K562 (cell line): Measurements from ENCODE around the gene SPDYE1. TPM values are rescaled to one million over a fixed set of nuclear protein-coding genes. Genes with fewer than 3 reads are reported as not detected.
A peak's percentile ranks its signal among the peaks of the same experiment; 100 is the strongest.

ENCODE experiments used
- ATAC-seq: fragments of 200-7000 bp; cut with Tn5 transposase; 3 replicates; pipeline ENCODE4 v1.9.1; 2020; ENCODE audit warnings: moderate library complexity
- BruUV-seq: library from RNA; stranded (reverse); fragments of 400-500 nt; replicated peaks from 2 replicates; lab custom pipeline; 2021; lab: Mats Ljungman, UMichigan
- CTCF ChIA-PET: fragments of 300-600 bp; formaldehyde crosslinking; extraction: SDS; loops from one replicate; lab custom pipeline; 2021; ENCODE audit warnings: low intra/inter-chr PET ratio; lab: Yijun Ruan, JAX
- POLR2A ChIA-PET: fragments of 300-600, 350-650 bp; sonication (Branson Sonifier 250); formaldehyde crosslinking; extraction: SDS; loops from one replicate; lab custom pipeline; 2021; ENCODE audit warnings: antibody characterized with exemption, inconsistent platforms; lab: Yijun Ruan, JAX
- DNase-seq, 4 experiments: peaks; one replicate each; pipeline versions ENCODE4 v3.0.0 to v3.0.0-alpha.2; 2011 to 2018; ENCODE audit warnings: low spot score in 3 of 4, mixed read lengths in 3 of 4; ENCODE audit errors: extremely low read depth in 1 of 4
- FAIRE-seq: peaks from 2 replicates; lab custom pipeline; 2011; peaks lifted over from hg19 to GRCh38; lab: Jason Lieb, UNC
- H2AFZ ChIP-seq: 2 replicates; pipeline ENCODE4 v1.6.0; 2011; ENCODE audit warnings: low read depth, low read length, control low read depth, inconsistent platforms
- H3K27ac ChIP-seq: fragments of 200-600 bp; 3 replicates; pipeline ENCODE4 v1.8.0; 2011; ENCODE audit warnings: low read depth, mild to moderate bottlenecking, control low read depth, inconsistent platforms, low read length, moderate library complexity, mixed read lengths; ENCODE audit errors: extremely low read depth
- H3K27me3 ChIP-seq, 2 experiments: fragments of 300-600 bp in 1 of 2; 2 replicates in 1 of 2; 3 replicates in 1 of 2; pipeline versions ENCODE4 v1.6.0 to v1.8.0; 2011; ENCODE audit warnings: inconsistent platforms in 2 of 2, low read length in 2 of 2, mild to moderate bottlenecking in 1 of 2, mixed read lengths in 1 of 2, moderate library complexity in 1 of 2; ENCODE audit not compliant: control insufficient read depth in 2 of 2, insufficient read depth in 2 of 2
- H3K36me3 ChIP-seq: fragments of 300-600 bp; 3 replicates; pipeline ENCODE4 v1.8.0; 2011; ENCODE audit warnings: mild to moderate bottlenecking, low read length, inconsistent platforms; ENCODE audit not compliant: control insufficient read depth, insufficient read depth
- H3K4me1 ChIP-seq, 2 experiments: fragments of 200-600 bp in 1 of 2; replicated peaks in 1 of 2; 2 replicates in 1 of 2; 3 replicates in 1 of 2; pipeline versions ENCODE4 v1.5.1 to v1.8.0; 2011; ENCODE audit warnings: inconsistent platforms in 2 of 2, low read length in 2 of 2, mild to moderate bottlenecking in 1 of 2, mixed read lengths in 1 of 2, moderate library complexity in 1 of 2; ENCODE audit not compliant: control insufficient read depth in 2 of 2, insufficient read depth in 2 of 2
- H3K4me2 ChIP-seq: 2 replicates; pipeline ENCODE4 v1.6.1; 2011; ENCODE audit warnings: low read length, control low read depth, inconsistent platforms, mixed read lengths; ENCODE audit not compliant: insufficient read depth
- H3K4me3 ChIP-seq: fragments of 200-600 bp; sonication (generic), shearing (Covaris generic); 2 replicates; pipeline ENCODE4 v1.5.1; 2016; ENCODE audit warnings: control low read depth, inconsistent platforms
- H3K79me2 ChIP-seq: fragments of 200-600 bp; 3 replicates; pipeline ENCODE4 v1.8.0; 2011; ENCODE audit warnings: low read length, inconsistent platforms; ENCODE audit not compliant: control insufficient read depth, insufficient read depth
- H3K9ac ChIP-seq, 2 experiments: 2 replicates each; pipeline versions ENCODE4 v1.6.0 to v1.6.1; 2011; ENCODE audit warnings: low read depth in 2 of 2, low read length in 2 of 2, control low read depth in 1 of 2, inconsistent platforms in 1 of 2, mild to moderate bottlenecking in 1 of 2, mixed read lengths in 1 of 2; ENCODE audit not compliant: insufficient read depth in 1 of 2
- H3K9me1 ChIP-seq: one replicate; pipeline ENCODE4 v1.6.0; 2011; ENCODE audit warnings: inconsistent platforms, mild to moderate bottlenecking, low read length, moderate library complexity; ENCODE audit not compliant: control insufficient read depth, insufficient read depth
- H3K9me3 ChIP-seq: replicated peaks from 2 replicates; pipeline ENCODE4 v1.5.1; 2011; ENCODE audit warnings: low read depth, low read length, inconsistent platforms; ENCODE audit not compliant: control insufficient read depth, insufficient read depth
- H4K20me1 ChIP-seq: replicated peaks from 2 replicates; pipeline ENCODE4 v1.6.1; 2011; ENCODE audit warnings: low read length, inconsistent platforms, mixed read lengths; ENCODE audit not compliant: control insufficient read depth, insufficient read depth
- GABPA ChIP-seq: fragments of 200-800 bp; sonication (Bioruptor generic); conservative IDR thresholded peaks from 2 replicates; pipeline ENCODE4 v1.6.1; 2016; ENCODE audit warnings: low read depth, missing genetic modification characterization, missing compliant biosample characterization
- GMEB1 ChIP-seq: fragments of 250-450 bp; sonication (Bioruptor Pico); IDR thresholded peaks from 2 replicates; pipeline ENCODE4 v1.4.0; 2020; ENCODE audit warnings: mild to moderate bottlenecking
- GTF2E2 ChIP-seq: fragments of 200-800 bp; sonication (Bioruptor generic); IDR thresholded peaks from 2 replicates; pipeline ENCODE4 v1.6.1; 2016; ENCODE audit warnings: missing genetic modification characterization, missing compliant biosample characterization
- HNRNPH1 ChIP-seq: fragments of 200-400 bp; formaldehyde crosslinking; optimal IDR thresholded peaks from 2 replicates; pipeline ENCODE3; 2017; ENCODE audit warnings: low read depth, mild to moderate bottlenecking, low read length, moderate library complexity
- MEIS2 ChIP-seq: fragments of 450-650 bp; IDR thresholded peaks from 2 replicates; pipeline ENCODE4 v1.6.1; 2014; ENCODE audit warnings: mild to moderate bottlenecking; ENCODE audit not compliant: partially characterized antibody
- NFE2 ChIP-seq: IDR thresholded peaks from 2 replicates; pipeline ENCODE4 v1.6.1; 2014; ENCODE audit warnings: antibody characterized with exemption, low read depth
- ZNF277 ChIP-seq: fragments of 250-450 bp; sonication (Bioruptor Pico); IDR thresholded peaks from 2 replicates; pipeline ENCODE4 v1.8.0; 2022; ENCODE audit warnings: inconsistent platforms, mild to moderate bottlenecking, moderate library complexity, borderline replicate concordance
- WGBS: fragments of 100-300 bp; shearing (Covaris generic); methylation state at CpG from one replicate; pipeline ENCODE4 v1.1.6; 2016; ENCODE audit warnings: low coverage, mixed read lengths; ENCODE audit not compliant: insufficient coverage; ENCODE audit errors: missing lambda C conversion rate; 5-methylcytosine and 5-hydroxymethylcytosine counted together
- in situ Hi-C: fragments of 300-500 bp; cut with MboI; formaldehyde crosslinking; loops from 4 replicates; pipeline ENCODE4 v1.15.0; 2018; ENCODE audit warnings: inconsistent platforms, mixed read lengths
- intact Hi-C: fragments of 100-400 bp; cut with micrococcal nuclease; formaldehyde crosslinking; loops from 2 replicates; pipeline ENCODE4 v1.14.2; 2022
- polyA plus RNA-seq, 8 experiments: library from polyadenylated mRNA; depleted of rRNA in 4 of 8; stranded (reverse) in 5 of 8; unstranded in 3 of 8; fragments of >200 nt; fragmentation: Nextera tagmentation in 2 of 8; fragmentation: Illumina TruSeq in 1 of 8; extraction: Ambion mirVana in 2 of 8; extraction: Trizol in 1 of 8; gene quantifications; 2 replicates each; pipeline versions ENCODE4 v1.2.1 to v1.2.3, GENCODE V29; 2011 to 2014; ENCODE audit warnings: inconsistent platforms in 1 of 8, missing spikeins in 1 of 8
- total RNA-seq, 7 experiments: library from RNA; depleted of rRNA in 6 of 7; stranded (reverse); fragments of >200 nt in 6 of 7; fragmentation: Illumina TruSeq in 2 of 7; extraction: Trizol in 2 of 7; gene quantifications; 2 replicates each; pipeline versions ENCODE4 v1.2.1 to v1.2.3, GENCODE V29; 2011 to 2021; ENCODE audit warnings: low replicate concordance in 1 of 7
- TF ChIP-seq, protein P1 (sequence below), 2 experiments: IDR thresholded peaks in 1 of 2; conservative IDR thresholded peaks in 1 of 2; 2 replicates each; pipeline ENCODE4 v1.6.1; 2016; ENCODE audit warnings: low read depth in 2 of 2, mild to moderate bottlenecking in 1 of 2, missing compliant biosample characterization in 1 of 2, missing genetic modification characterization in 1 of 2, moderate library complexity in 1 of 2
- TF ChIP-seq, protein P2 (sequence below): fragments of 450-650 bp; IDR thresholded peaks from 2 replicates; pipeline ENCODE4 v1.6.1; 2016
- TF ChIP-seq, protein P3 (sequence below): fragments of 450-650 bp; IDR thresholded peaks from 2 replicates; pipeline ENCODE4 v1.6.1; 2016; ENCODE audit warnings: missing biosample characterization, missing genetic modification characterization

The SPDYE1 gene
- total and polyA plus RNA-seq, 9 of the 15 experiments (the other 6 are each of a cell fraction or from before 2014, with no cell fraction given) = 0.04 to 0.10 TPM; not detected in 7

GRCh38 chr7:44046321-44047061 lies 48.8 kb downstream of the SPDYE1 start:
- Histone ChIP-seq H4K20me1 (peaks cover 12% of the 10 kb centered on the region; the same call in 1 of the 2 replicates), H3K36me3 (peaks cover 40% of the 10 kb centered on the region; the same call in 2 of the 3 replicates), H3K9me3 (no peaks in the 10 kb centered on the region), H3K27me3 (no peaks in the 10 kb centered on the region), H2AFZ (no peak overlapping the region), H3K4me1 (peaks cover 14 to 26% of the 10 kb centered on the region in 2 experiments; a peak in 4 of 5 replicates), H3K9ac (peak overlapping the region in 1 of 2 experiments; percentile 98; a peak in 1 of 4 replicates), H3K4me3 (no peak overlapping the region), H3K27ac (no peak overlapping the region; the same call in 2 of the 3 replicates), H3K4me2 (peak overlapping the region; percentile 39), H3K9me1 (peaks cover 7% of the 10 kb centered on the region), H3K79me2 (peaks cover 41% of the 10 kb centered on the region)
- POLR2A ChIA-PET = interaction anchor here (0.6 kb wide), 1 partner anchor 14 kb away, joined by 3 read pairs; no protein-coding TSS in a partner anchor
- FAIRE-seq (no peak), ATAC-seq (peak; percentile 25), DNase-seq (peak in 3 of 4 experiments; percentile 9 to 43 (median 34))
- in situ Hi-C loops = no loop called here
- CTCF ChIA-PET = no interaction called here
- intact Hi-C loops = no loop called here
- WGBS = 55% methylated on average over 8 of the region's 8 CpGs
- no TSS peak for BruUV-seq
- TF ChIP-seq, protein P1, sequence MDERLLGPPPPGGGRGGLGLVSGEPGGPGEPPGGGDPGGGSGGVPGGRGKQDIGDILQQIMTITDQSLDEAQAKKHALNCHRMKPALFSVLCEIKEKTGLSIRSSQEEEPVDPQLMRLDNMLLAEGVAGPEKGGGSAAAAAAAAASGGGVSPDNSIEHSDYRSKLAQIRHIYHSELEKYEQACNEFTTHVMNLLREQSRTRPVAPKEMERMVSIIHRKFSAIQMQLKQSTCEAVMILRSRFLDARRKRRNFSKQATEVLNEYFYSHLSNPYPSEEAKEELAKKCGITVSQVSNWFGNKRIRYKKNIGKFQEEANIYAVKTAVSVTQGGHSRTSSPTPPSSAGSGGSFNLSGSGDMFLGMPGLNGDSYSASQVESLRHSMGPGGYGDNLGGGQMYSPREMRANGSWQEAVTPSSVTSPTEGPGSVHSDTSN (CRISPR knock-in tag; IDR thresholded peaks at IDR 0.05; ENCODE audit: low read depth) = no peak
- TF ChIP-seq, protein P1 (tag; conservative IDR thresholded peaks at IDR 0.05; ENCODE audit: low read depth) = 0 out of 2 replicates have a peak, but pooled peaks have one; percentile 23
- TF ChIP-seq, protein P2, sequence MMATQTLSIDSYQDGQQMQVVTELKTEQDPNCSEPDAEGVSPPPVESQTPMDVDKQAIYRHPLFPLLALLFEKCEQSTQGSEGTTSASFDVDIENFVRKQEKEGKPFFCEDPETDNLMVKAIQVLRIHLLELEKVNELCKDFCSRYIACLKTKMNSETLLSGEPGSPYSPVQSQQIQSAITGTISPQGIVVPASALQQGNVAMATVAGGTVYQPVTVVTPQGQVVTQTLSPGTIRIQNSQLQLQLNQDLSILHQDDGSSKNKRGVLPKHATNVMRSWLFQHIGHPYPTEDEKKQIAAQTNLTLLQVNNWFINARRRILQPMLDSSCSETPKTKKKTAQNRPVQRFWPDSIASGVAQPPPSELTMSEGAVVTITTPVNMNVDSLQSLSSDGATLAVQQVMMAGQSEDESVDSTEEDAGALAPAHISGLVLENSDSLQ = peak; percentile 66; the same call in 1 of the 2 replicates
- TF ChIP-seq MEIS2 = peak; percentile 57
- TF ChIP-seq HNRNPH1 = no peak
- TF ChIP-seq NFE2 = peak; percentile 69; the same call in 1 of the 2 replicates
- no peak for TF ChIP-seq ZNF277 (CRISPR knock-in tag)
- TF ChIP-seq GABPA (tag) = 0 out of 2 replicates have a peak, but pooled peaks have one; percentile 30
- TF ChIP-seq, protein P3, sequence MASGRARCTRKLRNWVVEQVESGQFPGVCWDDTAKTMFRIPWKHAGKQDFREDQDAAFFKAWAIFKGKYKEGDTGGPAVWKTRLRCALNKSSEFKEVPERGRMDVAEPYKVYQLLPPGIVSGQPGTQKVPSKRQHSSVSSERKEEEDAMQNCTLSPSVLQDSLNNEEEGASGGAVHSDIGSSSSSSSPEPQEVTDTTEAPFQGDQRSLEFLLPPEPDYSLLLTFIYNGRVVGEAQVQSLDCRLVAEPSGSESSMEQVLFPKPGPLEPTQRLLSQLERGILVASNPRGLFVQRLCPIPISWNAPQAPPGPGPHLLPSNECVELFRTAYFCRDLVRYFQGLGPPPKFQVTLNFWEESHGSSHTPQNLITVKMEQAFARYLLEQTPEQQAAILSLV (tag) = no peak
- TF ChIP-seq GTF2E2 (tag) = no peak
- TF ChIP-seq GMEB1 (CRISPR knock-in tag) = no peak
